Neural progenitor cell (in vitro differentiated cells): ENCODE data around the gene C16orf54.
"Not testable (repeated sequence)": the region's sequence is repeated elsewhere in the genome, so short reads cannot be mapped to it uniquely, and the experiment has no call there.

Experiments
- CTCF ChIP-seq: fragments of 200-600 bp; sonication (generic); IDR thresholded peaks from 2 replicates; pipeline ENCODE4 v1.5.1; 2017; ENCODE audit warnings: antibody characterized with exemption, mild to moderate bottlenecking
- EZH2 ChIP-seq: fragments of 200-600 bp; sonication (generic); IDR thresholded peaks from 2 replicates; pipeline ENCODE4 v1.6.1; 2017; ENCODE audit warnings: antibody characterized with exemption, mild to moderate bottlenecking, moderate library complexity

- TF ChIP-seq CTCF, EZH2: not testable (repeated sequence)
Measured at GRCh38 chr16:29707160-29707559, 38.6 kb downstream of the C16orf54 start.
